CD14-positive monocyte (primary cell): ENCODE data around the gene POC5. TPM values are rescaled to one million over a fixed set of nuclear protein-coding genes. Genes with fewer than 3 reads are reported as not detected.

Source experiments
- DNase-seq, 3 donors: peaks; one replicate each; pipeline ENCODE4 v3.0.0-alpha.2; 2011 to 2022
- H2AFZ ChIP-seq: 2 replicates; pipeline ENCODE4 v1.6.0; 2012; ENCODE audit warnings: mild to moderate bottlenecking, low read depth, low read length, inconsistent platforms; ENCODE audit not compliant: insufficient read depth, poor library complexity, severe bottlenecking
- H3K27ac ChIP-seq, 2 donors: 1 replicate in 1 of 2; 2 replicates in 1 of 2; pipeline ENCODE4 v1.5.1; 2012 to 2013; ENCODE audit warnings: low read length in 2 of 2, control low read depth in 1 of 2, inconsistent platforms in 1 of 2, low read depth in 1 of 2, mild to moderate bottlenecking in 1 of 2
- H3K27me3 ChIP-seq, 2 donors: one replicate each; pipeline versions ENCODE4 v1.6.0 to v1.6.1; 2011 to 2013; ENCODE audit warnings: low read length in 2 of 2; ENCODE audit not compliant: control insufficient read depth in 2 of 2, insufficient read depth in 2 of 2
- H3K36me3 ChIP-seq, 2 donors: replicated peaks in 1 of 2; 1 replicate in 1 of 2; 2 replicates in 1 of 2; pipeline versions ENCODE4 v1.5.1 to v1.6.1; 2012 to 2013; ENCODE audit warnings: low read length in 2 of 2, control low read depth in 1 of 2, inconsistent platforms in 1 of 2, mild to moderate bottlenecking in 1 of 2; ENCODE audit not compliant: insufficient read depth in 2 of 2, control insufficient read depth in 1 of 2
- H3K4me1 ChIP-seq, 2 donors: 1 replicate in 1 of 2; 2 replicates in 1 of 2; pipeline versions ENCODE4 v1.5.1 to v1.6.1; 2012 to 2013; ENCODE audit warnings: low read length in 2 of 2, control low read depth in 1 of 2, inconsistent platforms in 1 of 2, mild to moderate bottlenecking in 1 of 2, moderate library complexity in 1 of 2; ENCODE audit not compliant: insufficient read depth in 2 of 2, control insufficient read depth in 1 of 2
- H3K4me2 ChIP-seq: replicated peaks from 2 replicates; pipeline ENCODE3; 2012; ENCODE audit warnings: low read length, moderate library complexity, mild to moderate bottlenecking; ENCODE audit not compliant: poor library complexity, severe bottlenecking; ENCODE audit errors: extremely low read depth
- H3K4me3 ChIP-seq, 3 experiments: fragments of 200-600 bp in 1 of 3; sonication (generic) in 1 of 3; replicated peaks in 1 of 3; 1 replicate in 2 of 3; 2 replicates in 1 of 3; pipeline ENCODE4 v1.5.1; 2011 to 2013; ENCODE audit warnings: low read length in 3 of 3, mild to moderate bottlenecking in 3 of 3, control low read depth in 2 of 3, low read depth in 2 of 3, inconsistent platforms in 1 of 3, moderate library complexity in 1 of 3
- H3K79me2 ChIP-seq: 2 replicates; pipeline ENCODE4 v1.6.0; 2012; ENCODE audit warnings: mild to moderate bottlenecking, control low read depth, inconsistent platforms, low read length, moderate library complexity; ENCODE audit not compliant: insufficient read depth
- H3K9ac ChIP-seq: 2 replicates; pipeline ENCODE4 v1.6.0; 2017; ENCODE audit warnings: low read length, mild to moderate bottlenecking; ENCODE audit not compliant: insufficient read depth, poor library complexity, severe bottlenecking
- H3K9me3 ChIP-seq, 2 donors: replicated peaks in 1 of 2; 1 replicate in 1 of 2; 2 replicates in 1 of 2; pipeline versions ENCODE4 v1.5.1 to v1.6.1; 2012 to 2013; ENCODE audit warnings: low read length in 2 of 2, control low read depth in 1 of 2; ENCODE audit not compliant: control insufficient read depth in 1 of 2, insufficient read depth in 1 of 2
- H4K20me1 ChIP-seq: 2 replicates; pipeline ENCODE4 v1.6.0; 2012; ENCODE audit warnings: mild to moderate bottlenecking, low read length, control low read depth, moderate library complexity; ENCODE audit not compliant: insufficient read depth
- H3K27ac Mint-ChIP-seq, 7 donors: one replicate each; pipeline ENCODE4 v1.8.0; 2020; ENCODE audit warnings: mild to moderate bottlenecking in 7 of 7, mixed read lengths in 7 of 7, moderate library complexity in 6 of 7, inconsistent platforms in 2 of 7
- H3K27me3 Mint-ChIP-seq, 3 donors: one replicate each; pipeline ENCODE4 v1.8.0; 2021 to 2022; ENCODE audit warnings: low read depth in 3 of 3, mild to moderate bottlenecking in 3 of 3, mixed read lengths in 3 of 3, moderate library complexity in 3 of 3, inconsistent platforms in 1 of 3
- H3K36me3 Mint-ChIP-seq, 2 donors: one replicate each; pipeline ENCODE4 v1.8.0; 2020; ENCODE audit warnings: mixed read lengths in 2 of 2, inconsistent platforms in 1 of 2, mild to moderate bottlenecking in 1 of 2
- H3K4me1 Mint-ChIP-seq: one replicate; pipeline ENCODE4 v1.8.0; 2020; ENCODE audit warnings: mild to moderate bottlenecking, mixed read lengths
- H3K4me3 Mint-ChIP-seq, 2 donors: one replicate each; pipeline ENCODE4 v1.8.0; 2020; ENCODE audit warnings: mild to moderate bottlenecking in 2 of 2, mixed read lengths in 2 of 2, moderate library complexity in 1 of 2
- H3K9me3 Mint-ChIP-seq, 7 donors: one replicate each; pipeline ENCODE4 v1.8.0; 2020 to 2022; ENCODE audit warnings: mixed read lengths in 7 of 7, mild to moderate bottlenecking in 6 of 7, moderate library complexity in 6 of 7, inconsistent platforms in 2 of 7
- WGBS: methylation state at CpG from one replicate; pipeline ENCODE4 v1.1.5; 2013; ENCODE audit warnings: missing lambda C conversion rate; ENCODE audit not compliant: insufficient coverage; 5-methylcytosine and 5-hydroxymethylcytosine counted together
- intact Hi-C, 2 donors: fragments of 100-400 bp; cut with micrococcal nuclease; formaldehyde crosslinking; loops; one replicate each; pipeline versions ENCODE4 v1.15.0 to v1.15.1; 2023
- polyA plus RNA-seq, 3 donors: library from polyadenylated mRNA; depleted of rRNA in 1 of 3; unstranded in 2 of 3; stranded (reverse) in 1 of 3; fragments of 300-500 nt in 2 of 3; fragments of >200 nt in 1 of 3; fragmentation: Illumina TruSeq in 2 of 3; gene quantifications; 1 replicate in 2 of 3; 2 replicates in 1 of 3; pipeline ENCODE4 v1.2.3, GENCODE V29; 2012 to 2021
- TF ChIP-seq, protein P1 (sequence below): fragments of 200-600 bp; IDR thresholded peaks from one replicate; pipeline ENCODE4 v1.8.0; 2022; ENCODE audit warnings: antibody characterized with exemption, mild to moderate bottlenecking

The POC5 gene
- polyA plus RNA-seq, 3 donors: 4.3 to 13.5 (median 5.5) TPM

DNA sequence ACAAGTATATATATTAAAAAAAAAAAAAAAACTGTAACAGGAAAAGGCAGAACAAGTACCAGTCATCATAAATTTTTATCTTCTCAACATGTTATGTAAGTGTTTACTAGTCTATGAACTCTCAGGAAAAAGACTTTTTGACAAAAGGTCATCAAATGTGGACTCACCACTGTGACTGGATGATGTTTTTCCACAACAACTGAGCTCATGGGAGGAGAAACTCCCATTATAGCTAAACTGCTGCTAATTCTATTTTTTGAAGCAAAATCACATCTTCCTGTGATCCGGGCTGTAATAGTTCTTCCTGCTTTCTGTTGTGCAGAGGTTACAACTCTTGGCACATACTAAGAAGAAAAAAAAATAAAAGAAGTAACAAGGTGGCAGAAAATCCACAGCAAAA, 39.6 kb downstream of the POC5 start:
- H3K36me3 Mint-ChIP-seq: peaks cover 46 to 49% of the 10 kb centered on the region in 2 donors
- peak overlapping the region in 3 of 7 donors; percentile 18 to 55 (median 55) for H3K27ac Mint-ChIP-seq
- WGBS: no CpG with 5 or more reads among the region's 1 CpG
- Histone ChIP-seq H3K79me2 (no peaks in the 10 kb centered on the region), H3K36me3 (peaks cover 35 to 57% of the 10 kb centered on the region in 2 donors), H2AFZ (no peak overlapping the region), H3K27me3 (no peaks in the 10 kb centered on the region), H3K4me2 (no peak overlapping the region), H3K4me1 (no peaks in the 10 kb centered on the region), H3K9me3 (no peaks in the 10 kb centered on the region), H3K4me3 (no peak overlapping the region), H3K9ac (no peak overlapping the region), H3K27ac (peak overlapping the region in 1 of 2 donors; percentile 49), H4K20me1 (no peaks in the 10 kb centered on the region)
- peak overlapping the region in 1 of 2 donors; percentile 1 for H3K4me3 Mint-ChIP-seq
- intact Hi-C loops: no loop called here
- no peak for DNase-seq
- TF ChIP-seq, protein P1, sequence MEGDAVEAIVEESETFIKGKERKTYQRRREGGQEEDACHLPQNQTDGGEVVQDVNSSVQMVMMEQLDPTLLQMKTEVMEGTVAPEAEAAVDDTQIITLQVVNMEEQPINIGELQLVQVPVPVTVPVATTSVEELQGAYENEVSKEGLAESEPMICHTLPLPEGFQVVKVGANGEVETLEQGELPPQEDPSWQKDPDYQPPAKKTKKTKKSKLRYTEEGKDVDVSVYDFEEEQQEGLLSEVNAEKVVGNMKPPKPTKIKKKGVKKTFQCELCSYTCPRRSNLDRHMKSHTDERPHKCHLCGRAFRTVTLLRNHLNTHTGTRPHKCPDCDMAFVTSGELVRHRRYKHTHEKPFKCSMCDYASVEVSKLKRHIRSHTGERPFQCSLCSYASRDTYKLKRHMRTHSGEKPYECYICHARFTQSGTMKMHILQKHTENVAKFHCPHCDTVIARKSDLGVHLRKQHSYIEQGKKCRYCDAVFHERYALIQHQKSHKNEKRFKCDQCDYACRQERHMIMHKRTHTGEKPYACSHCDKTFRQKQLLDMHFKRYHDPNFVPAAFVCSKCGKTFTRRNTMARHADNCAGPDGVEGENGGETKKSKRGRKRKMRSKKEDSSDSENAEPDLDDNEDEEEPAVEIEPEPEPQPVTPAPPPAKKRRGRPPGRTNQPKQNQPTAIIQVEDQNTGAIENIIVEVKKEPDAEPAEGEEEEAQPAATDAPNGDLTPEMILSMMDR: no peak
- H3K9me3 Mint-ChIP-seq: no peaks in the 10 kb centered on the region
- no peaks in the 10 kb centered on the region for H3K27me3 Mint-ChIP-seq
- H3K4me1 Mint-ChIP-seq: peaks cover 9% of the 10 kb centered on the region

DNA sequence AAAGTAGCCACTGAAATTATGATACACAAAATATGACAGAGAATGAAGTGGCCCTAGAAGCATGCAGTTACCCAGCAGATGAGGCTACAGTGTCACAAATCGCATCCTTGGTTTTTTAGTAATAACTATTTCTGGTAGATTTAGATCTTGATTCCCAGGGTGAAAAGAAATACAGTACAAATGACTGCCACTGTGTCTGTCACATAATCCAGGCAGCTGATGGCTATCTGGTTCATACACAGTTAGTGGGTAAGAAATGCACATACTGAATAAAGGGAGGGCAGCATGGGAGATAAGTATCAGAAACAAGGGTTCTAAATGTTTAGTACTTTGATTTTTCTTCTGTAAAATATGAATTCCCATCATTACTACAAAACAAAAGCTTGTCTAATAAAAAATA, 41.5 kb downstream of the POC5 start:
- intact Hi-C loops: no loop called here
- WGBS: no CpG with 5 or more reads among the region's 1 CpG
- H3K4me3 Mint-ChIP-seq: no peak overlapping the region

More for the DNA sequence above, 41.5 kb downstream of the POC5 start:
- H3K36me3 Mint-ChIP-seq: peaks cover 47 to 56% of the 10 kb centered on the region in 2 donors
- H3K9me3 Mint-ChIP-seq: no peaks in the 10 kb centered on the region
- H3K27me3 ChIP-seq: no peaks in the 10 kb centered on the region
- H3K4me1 Mint-ChIP-seq: peaks cover 9% of the 10 kb centered on the region
- H4K20me1 ChIP-seq: no peaks in the 10 kb centered on the region
- TF ChIP-seq, protein P1: no peak
- H3K4me2 ChIP-seq: no peak overlapping the region
- H3K9ac ChIP-seq: no peak overlapping the region
- no peaks in the 10 kb centered on the region for H3K4me1 ChIP-seq
- peak overlapping the region in 1 of 7 donors; percentile 46 for H3K27ac Mint-ChIP-seq
- H3K36me3 ChIP-seq: peaks cover 35 to 58% of the 10 kb centered on the region in 2 donors
- DNase-seq: no peak
- no peak overlapping the region for H3K4me3 ChIP-seq
- H2AFZ ChIP-seq: no peak overlapping the region
- no peaks in the 10 kb centered on the region for H3K79me2 ChIP-seq
- H3K27ac ChIP-seq: no peak overlapping the region
- no peaks in the 10 kb centered on the region for H3K9me3 ChIP-seq
- no peaks in the 10 kb centered on the region for H3K27me3 Mint-ChIP-seq
